CD14-positive monocyte (primary cell): ENCODE measurements around the gene FRAS1. TPM values are rescaled to one million over a fixed set of nuclear protein-coding genes. Genes with fewer than 3 reads are reported as not detected.

Experiments used
- DNase-seq, 3 donors: peaks; one replicate each; pipeline ENCODE4 v3.0.0-alpha.2; 2011 to 2022
- H2AFZ ChIP-seq: 2 replicates; pipeline ENCODE4 v1.6.0; 2012; ENCODE audit warnings: mild to moderate bottlenecking, low read depth, low read length, inconsistent platforms; ENCODE audit not compliant: insufficient read depth, poor library complexity, severe bottlenecking
- H3K27ac ChIP-seq, 2 donors: 1 replicate in 1 of 2; 2 replicates in 1 of 2; pipeline ENCODE4 v1.5.1; 2012 to 2013; ENCODE audit warnings: low read length in 2 of 2, control low read depth in 1 of 2, inconsistent platforms in 1 of 2, low read depth in 1 of 2, mild to moderate bottlenecking in 1 of 2
- H3K27me3 ChIP-seq, 2 donors: one replicate each; pipeline versions ENCODE4 v1.6.0 to v1.6.1; 2011 to 2013; ENCODE audit warnings: low read length in 2 of 2; ENCODE audit not compliant: control insufficient read depth in 2 of 2, insufficient read depth in 2 of 2
- H3K36me3 ChIP-seq, 2 donors: replicated peaks in 1 of 2; 1 replicate in 1 of 2; 2 replicates in 1 of 2; pipeline versions ENCODE4 v1.5.1 to v1.6.1; 2012 to 2013; ENCODE audit warnings: low read length in 2 of 2, control low read depth in 1 of 2, inconsistent platforms in 1 of 2, mild to moderate bottlenecking in 1 of 2; ENCODE audit not compliant: insufficient read depth in 2 of 2, control insufficient read depth in 1 of 2
- H3K4me1 ChIP-seq, 2 donors: 1 replicate in 1 of 2; 2 replicates in 1 of 2; pipeline versions ENCODE4 v1.5.1 to v1.6.1; 2012 to 2013; ENCODE audit warnings: low read length in 2 of 2, control low read depth in 1 of 2, inconsistent platforms in 1 of 2, mild to moderate bottlenecking in 1 of 2, moderate library complexity in 1 of 2; ENCODE audit not compliant: insufficient read depth in 2 of 2, control insufficient read depth in 1 of 2
- H3K4me2 ChIP-seq: replicated peaks from 2 replicates; pipeline ENCODE3; 2012; ENCODE audit warnings: low read length, moderate library complexity, mild to moderate bottlenecking; ENCODE audit not compliant: poor library complexity, severe bottlenecking; ENCODE audit errors: extremely low read depth
- H3K4me3 ChIP-seq, 3 experiments: fragments of 200-600 bp in 1 of 3; sonication (generic) in 1 of 3; replicated peaks in 1 of 3; 1 replicate in 2 of 3; 2 replicates in 1 of 3; pipeline ENCODE4 v1.5.1; 2011 to 2013; ENCODE audit warnings: low read length in 3 of 3, mild to moderate bottlenecking in 3 of 3, control low read depth in 2 of 3, low read depth in 2 of 3, inconsistent platforms in 1 of 3, moderate library complexity in 1 of 3
- H3K79me2 ChIP-seq: 2 replicates; pipeline ENCODE4 v1.6.0; 2012; ENCODE audit warnings: mild to moderate bottlenecking, control low read depth, inconsistent platforms, low read length, moderate library complexity; ENCODE audit not compliant: insufficient read depth
- H3K9ac ChIP-seq: 2 replicates; pipeline ENCODE4 v1.6.0; 2017; ENCODE audit warnings: low read length, mild to moderate bottlenecking; ENCODE audit not compliant: insufficient read depth, poor library complexity, severe bottlenecking
- H3K9me3 ChIP-seq, 2 donors: replicated peaks in 1 of 2; 1 replicate in 1 of 2; 2 replicates in 1 of 2; pipeline versions ENCODE4 v1.5.1 to v1.6.1; 2012 to 2013; ENCODE audit warnings: low read length in 2 of 2, control low read depth in 1 of 2; ENCODE audit not compliant: control insufficient read depth in 1 of 2, insufficient read depth in 1 of 2
- H4K20me1 ChIP-seq: 2 replicates; pipeline ENCODE4 v1.6.0; 2012; ENCODE audit warnings: mild to moderate bottlenecking, low read length, control low read depth, moderate library complexity; ENCODE audit not compliant: insufficient read depth
- H3K27ac Mint-ChIP-seq, 7 donors: one replicate each; pipeline ENCODE4 v1.8.0; 2020; ENCODE audit warnings: mild to moderate bottlenecking in 7 of 7, mixed read lengths in 7 of 7, moderate library complexity in 6 of 7, inconsistent platforms in 2 of 7
- H3K27me3 Mint-ChIP-seq, 3 donors: one replicate each; pipeline ENCODE4 v1.8.0; 2021 to 2022; ENCODE audit warnings: low read depth in 3 of 3, mild to moderate bottlenecking in 3 of 3, mixed read lengths in 3 of 3, moderate library complexity in 3 of 3, inconsistent platforms in 1 of 3
- H3K36me3 Mint-ChIP-seq, 2 donors: one replicate each; pipeline ENCODE4 v1.8.0; 2020; ENCODE audit warnings: mixed read lengths in 2 of 2, inconsistent platforms in 1 of 2, mild to moderate bottlenecking in 1 of 2
- H3K4me1 Mint-ChIP-seq: one replicate; pipeline ENCODE4 v1.8.0; 2020; ENCODE audit warnings: mild to moderate bottlenecking, mixed read lengths
- H3K4me3 Mint-ChIP-seq, 2 donors: one replicate each; pipeline ENCODE4 v1.8.0; 2020; ENCODE audit warnings: mild to moderate bottlenecking in 2 of 2, mixed read lengths in 2 of 2, moderate library complexity in 1 of 2
- H3K9me3 Mint-ChIP-seq, 7 donors: one replicate each; pipeline ENCODE4 v1.8.0; 2020 to 2022; ENCODE audit warnings: mixed read lengths in 7 of 7, mild to moderate bottlenecking in 6 of 7, moderate library complexity in 6 of 7, inconsistent platforms in 2 of 7
- CTCF ChIP-seq: fragments of 200-600 bp; IDR thresholded peaks from one replicate; pipeline ENCODE4 v1.8.0; 2022; ENCODE audit warnings: antibody characterized with exemption, mild to moderate bottlenecking
- WGBS: methylation state at CpG from one replicate; pipeline ENCODE4 v1.1.5; 2013; ENCODE audit warnings: missing lambda C conversion rate; ENCODE audit not compliant: insufficient coverage; 5-methylcytosine and 5-hydroxymethylcytosine counted together
- intact Hi-C, 2 donors: fragments of 100-400 bp; cut with micrococcal nuclease; formaldehyde crosslinking; loops; one replicate each; pipeline versions ENCODE4 v1.15.0 to v1.15.1; 2023
- polyA plus RNA-seq, 3 donors: library from polyadenylated mRNA; depleted of rRNA in 1 of 3; unstranded in 2 of 3; stranded (reverse) in 1 of 3; fragments of 300-500 nt in 2 of 3; fragments of >200 nt in 1 of 3; fragmentation: Illumina TruSeq in 2 of 3; gene quantifications; 1 replicate in 2 of 3; 2 replicates in 1 of 3; pipeline ENCODE4 v1.2.3, GENCODE V29; 2012 to 2021

FRAS1 gene
- polyA plus RNA-seq, 3 donors, result not detected

- Histone ChIP-seq H2AFZ (no peak overlapping the region), H3K9me3 (peaks cover 0 to 4% of the 10 kb centered on the region in 2 donors), H4K20me1 (no peaks in the 10 kb centered on the region), H3K27me3 (no peaks in the 10 kb centered on the region), H3K4me1 (no peaks in the 10 kb centered on the region), H3K27ac (no peak overlapping the region), H3K36me3 (no peaks in the 10 kb centered on the region), H3K4me3 (no peak overlapping the region), H3K79me2 (no peaks in the 10 kb centered on the region), H3K4me2 (no peak overlapping the region), H3K9ac (no peak overlapping the region)
- peaks cover 2 to 13% (median 11%) of the 10 kb centered on the region in 7 donors for H3K9me3 Mint-ChIP-seq
- no peak for TF ChIP-seq CTCF
- no peaks in the 10 kb centered on the region for H3K27me3 Mint-ChIP-seq
- no peak for DNase-seq
- no peak overlapping the region for H3K4me3 Mint-ChIP-seq
- no peak overlapping the region for H3K27ac Mint-ChIP-seq
- H3K36me3 Mint-ChIP-seq, result no peaks in the 10 kb centered on the region
- WGBS, result 100% methylated on average over 2 of the region's 2 CpGs
- intact Hi-C loops, result no loop called here
- H3K4me1 Mint-ChIP-seq, result no peaks in the 10 kb centered on the region
Measured at GRCh38 chr4:78397292-78397630, 340.1 kb downstream of the FRAS1 start.

- intact Hi-C loops, result no loop called here
- no peak for TF ChIP-seq CTCF
- H3K9me3 Mint-ChIP-seq, result peaks cover 0 to 3% (median 2%) of the 10 kb centered on the region in 7 donors
- Histone ChIP-seq H3K79me2 (no peaks in the 10 kb centered on the region), H3K9ac (no peak overlapping the region), H2AFZ (no peak overlapping the region), H3K4me1 (no peaks in the 10 kb centered on the region), H3K4me3 (no peak overlapping the region), H3K9me3 (no peaks in the 10 kb centered on the region), H3K36me3 (no peaks in the 10 kb centered on the region), H3K4me2 (no peak overlapping the region), H3K27me3 (no peaks in the 10 kb centered on the region), H3K27ac (no peak overlapping the region), H4K20me1 (no peaks in the 10 kb centered on the region)
- H3K36me3 Mint-ChIP-seq, result no peaks in the 10 kb centered on the region
- 100% methylated on average over 3 of the region's 5 CpGs for WGBS
- no peak overlapping the region for H3K4me3 Mint-ChIP-seq
- no peak for DNase-seq
- no peaks in the 10 kb centered on the region for H3K4me1 Mint-ChIP-seq
- H3K27ac Mint-ChIP-seq, result no peak overlapping the region
- peaks cover 0 to 4% (median 1%) of the 10 kb centered on the region in 3 donors for H3K27me3 Mint-ChIP-seq
Measured at GRCh38 chr4:78409612-78410202, 352.6 kb downstream of the FRAS1 start.
